Trophoblast cell (in vitro differentiated cells and primary cell): ENCODE data around the gene STRAP.
A peak's percentile ranks its signal among the peaks of the same experiment; 100 is the strongest.

Source experiments
- DNase-seq, 2 donors: peaks; one replicate each; pipeline ENCODE4 v3.0.0-alpha.2; 2016
- H2AFZ ChIP-seq: 2 replicates; pipeline ENCODE4 v1.6.1; 2013; ENCODE audit warnings: low read length, moderate library complexity, mild to moderate bottlenecking; ENCODE audit not compliant: insufficient read depth, poor library complexity
- H2AK5ac ChIP-seq: 2 replicates; pipeline ENCODE4 v1.6.1; 2013; ENCODE audit warnings: mild to moderate bottlenecking, low read length
- H2BK120ac ChIP-seq: 2 replicates; pipeline ENCODE4 v1.6.1; 2013; ENCODE audit warnings: low read length, mild to moderate bottlenecking, moderate library complexity; ENCODE audit not compliant: insufficient read depth, poor library complexity
- H2BK12ac ChIP-seq: 2 replicates; pipeline ENCODE4 v1.6.1; 2013; ENCODE audit warnings: mild to moderate bottlenecking, low read length, moderate library complexity
- H2BK5ac ChIP-seq: 2 replicates; pipeline ENCODE4 v1.6.1; 2013; ENCODE audit warnings: low read length, low read depth, moderate library complexity, mild to moderate bottlenecking; ENCODE audit not compliant: poor library complexity
- H3K14ac ChIP-seq: 2 replicates; pipeline ENCODE4 v1.6.1; 2013; ENCODE audit warnings: mild to moderate bottlenecking, low read length
- H3K18ac ChIP-seq: 2 replicates; pipeline ENCODE4 v1.6.1; 2013; ENCODE audit warnings: mild to moderate bottlenecking, low read length
- H3K23ac ChIP-seq: 2 replicates; pipeline ENCODE4 v1.6.1; 2013; ENCODE audit warnings: low read length
- H3K27ac ChIP-seq: 2 replicates; pipeline ENCODE4 v1.5.1; 2013; ENCODE audit warnings: low read depth, mild to moderate bottlenecking, inconsistent platforms, low read length, moderate library complexity
- H3K27me3 ChIP-seq: 2 replicates; pipeline ENCODE4 v1.6.1; 2013; ENCODE audit warnings: inconsistent platforms, mild to moderate bottlenecking, low read length, moderate library complexity; ENCODE audit not compliant: insufficient read depth
- H3K36me3 ChIP-seq, 2 experiments: 1 replicate in 1 of 2; 2 replicates in 1 of 2; pipeline ENCODE4 v1.6.1; 2013; ENCODE audit warnings: low read length in 2 of 2, mild to moderate bottlenecking in 2 of 2, moderate library complexity in 1 of 2; ENCODE audit not compliant: insufficient read depth in 2 of 2, control insufficient read depth in 1 of 2
- H3K4ac ChIP-seq: 2 replicates; pipeline ENCODE4 v1.6.1; 2013; ENCODE audit warnings: low read depth, mild to moderate bottlenecking, low read length, moderate library complexity
- H3K4me1 ChIP-seq, 2 experiments: 1 replicate in 1 of 2; 2 replicates in 1 of 2; pipeline ENCODE4 v1.6.1; 2013; ENCODE audit warnings: low read length in 2 of 2, mild to moderate bottlenecking in 2 of 2, moderate library complexity in 1 of 2; ENCODE audit not compliant: insufficient read depth in 2 of 2, control insufficient read depth in 1 of 2
- H3K4me2 ChIP-seq: 2 replicates; pipeline ENCODE4 v1.6.1; 2013; ENCODE audit warnings: inconsistent platforms, mild to moderate bottlenecking, low read length, moderate library complexity
- H3K4me3 ChIP-seq: 2 replicates; pipeline ENCODE4 v1.5.1; 2013; ENCODE audit warnings: mild to moderate bottlenecking, low read depth, low read length, inconsistent platforms
- H3K79me1 ChIP-seq: one replicate; pipeline ENCODE4 v1.6.1; 2013; ENCODE audit warnings: low read length
- H3K79me2 ChIP-seq: 2 replicates; pipeline ENCODE4 v1.6.1; 2013; ENCODE audit warnings: low read length, mild to moderate bottlenecking; ENCODE audit not compliant: control insufficient read depth, insufficient read depth, poor library complexity
- H3K9ac ChIP-seq: 2 replicates; pipeline ENCODE4 v1.6.1; 2013; ENCODE audit warnings: mild to moderate bottlenecking, low read length
- H3K9me3 ChIP-seq: 2 replicates; pipeline ENCODE4 v1.6.1; 2013; ENCODE audit warnings: low read depth, mild to moderate bottlenecking, control low read depth, inconsistent platforms, low read length; ENCODE audit not compliant: insufficient read depth
- H4K12ac ChIP-seq: 2 replicates; pipeline ENCODE4 v1.6.1; 2013; ENCODE audit warnings: low read depth, mild to moderate bottlenecking, low read length, moderate library complexity
- H4K8ac ChIP-seq: 2 replicates; pipeline ENCODE4 v1.6.1; 2013; ENCODE audit warnings: low read depth, mild to moderate bottlenecking, low read length, moderate library complexity
- H4K91ac ChIP-seq: one replicate; pipeline ENCODE4 v1.6.1; 2013; ENCODE audit warnings: low read depth, mild to moderate bottlenecking, low read length, moderate library complexity
- WGBS: extraction: QIAGEN DNeasy Blood & Tissue Kit; methylation state at CpG from one replicate; pipeline ENCODE4 v1.1.7; 2013; ENCODE audit warnings: missing lambda C conversion rate; ENCODE audit not compliant: insufficient read length, insufficient coverage; ENCODE audit errors: extremely low coverage; 5-methylcytosine and 5-hydroxymethylcytosine counted together

STRAP gene

GRCh38 chr12:15896867-15897266 lies 14.7 kb downstream of the STRAP start:
- H3K79me2 ChIP-seq: no peaks in the 10 kb centered on the region
- H3K79me1 ChIP-seq: no peaks in the 10 kb centered on the region
- H2AFZ ChIP-seq: no peak overlapping the region
- no peak overlapping the region for H3K18ac ChIP-seq
- H4K8ac ChIP-seq: no peak overlapping the region
- H3K9ac ChIP-seq: no peak overlapping the region
- no peak overlapping the region for H3K27ac ChIP-seq
- H3K4ac ChIP-seq: no peak overlapping the region
- DNase-seq: no peak
- no CpG with 5 or more reads among the region's 1 CpG for WGBS
- no peak overlapping the region for H2AK5ac ChIP-seq
- H3K36me3 ChIP-seq: peaks cover 18 to 23% of the 10 kb centered on the region in 2 experiments
- no peak overlapping the region for H4K91ac ChIP-seq
- H3K9me3 ChIP-seq: no peaks in the 10 kb centered on the region
- H3K4me2 ChIP-seq: no peak overlapping the region
- no peaks in the 10 kb centered on the region for H3K27me3 ChIP-seq
- no peak overlapping the region for H2BK120ac ChIP-seq
- no peak overlapping the region for H3K14ac ChIP-seq
- H2BK12ac ChIP-seq: no peak overlapping the region
- no peaks in the 10 kb centered on the region for H3K4me1 ChIP-seq
- no peak overlapping the region for H3K4me3 ChIP-seq
- H4K12ac ChIP-seq: no peak overlapping the region
- H3K23ac ChIP-seq: no peak overlapping the region
- no peak overlapping the region for H2BK5ac ChIP-seq

GRCh38 chr12:15897433-15897832 lies 15.2 kb downstream of the STRAP start:
- no peak overlapping the region for H3K23ac ChIP-seq
- no peak overlapping the region for H3K9ac ChIP-seq
- no peak overlapping the region for H3K18ac ChIP-seq
- H3K79me2 ChIP-seq: no peaks in the 10 kb centered on the region
- H4K91ac ChIP-seq: no peak overlapping the region
- H3K9me3 ChIP-seq: no peaks in the 10 kb centered on the region
- no peak overlapping the region for H4K12ac ChIP-seq
- no peak overlapping the region for H3K14ac ChIP-seq
- H3K4me3 ChIP-seq: no peak overlapping the region
- no peaks in the 10 kb centered on the region for H3K4me1 ChIP-seq
- H3K27ac ChIP-seq: no peak overlapping the region
- H4K8ac ChIP-seq: no peak overlapping the region
- H3K4me2 ChIP-seq: no peak overlapping the region
- no peak overlapping the region for H2BK12ac ChIP-seq
- no CpG with 5 or more reads among the region's 2 CpGs for WGBS
- no peaks in the 10 kb centered on the region for H3K79me1 ChIP-seq
- no peak overlapping the region for H2AK5ac ChIP-seq
- peaks cover 21 to 24% of the 10 kb centered on the region in 2 experiments for H3K36me3 ChIP-seq
- H2BK5ac ChIP-seq: no peak overlapping the region
- no peak overlapping the region for H2BK120ac ChIP-seq
- DNase-seq: no peak
- H3K27me3 ChIP-seq: no peaks in the 10 kb centered on the region
- no peak overlapping the region for H3K4ac ChIP-seq
- H2AFZ ChIP-seq: no peak overlapping the region

GRCh38 chr12:15899282-15899870 lies 17.2 kb downstream of the STRAP start:
- Histone ChIP-seq H3K23ac (no peak overlapping the region), H3K79me1 (no peaks in the 10 kb centered on the region), H3K36me3 (peaks cover 18 to 25% of the 10 kb centered on the region in 2 experiments), H2BK12ac (no peak overlapping the region), H3K4me2 (no peak overlapping the region), H4K12ac (no peak overlapping the region), H3K9me3 (no peaks in the 10 kb centered on the region), H3K27ac (no peak overlapping the region), H3K79me2 (no peaks in the 10 kb centered on the region), H2AFZ (no peak overlapping the region), H3K4ac (no peak overlapping the region), H3K27me3 (no peaks in the 10 kb centered on the region), H4K8ac (no peak overlapping the region), H3K9ac (no peak overlapping the region), H3K4me1 (no peaks in the 10 kb centered on the region), H2BK120ac (no peak overlapping the region), H2BK5ac (no peak overlapping the region), H4K91ac (no peak overlapping the region), H2AK5ac (no peak overlapping the region), H3K18ac (no peak overlapping the region), H3K14ac (no peak overlapping the region), H3K4me3 (no peak overlapping the region)
- DNase-seq: peak in 1 of 2 donors; percentile 60

- Histone ChIP-seq H3K79me1 (no peaks in the 10 kb centered on the region), H2AK5ac (no peak overlapping the region), H4K12ac (peak overlapping the region; percentile 18), H3K9ac (no peak overlapping the region), H3K4me2 (no peak overlapping the region), H3K27ac (no peak overlapping the region), H3K36me3 (peaks cover 13 to 22% of the 10 kb centered on the region in 2 experiments), H2BK120ac (no peak overlapping the region), H3K4me1 (no peaks in the 10 kb centered on the region), H2BK5ac (no peak overlapping the region), H3K27me3 (no peaks in the 10 kb centered on the region), H3K4me3 (no peak overlapping the region), H3K4ac (no peak overlapping the region), H3K18ac (no peak overlapping the region), H3K9me3 (no peaks in the 10 kb centered on the region), H2AFZ (no peak overlapping the region), H3K23ac (no peak overlapping the region), H2BK12ac (no peak overlapping the region), H3K79me2 (no peaks in the 10 kb centered on the region), H4K8ac (peak overlapping the region; percentile 54), H3K14ac (no peak overlapping the region), H4K91ac (no peak overlapping the region)
- DNase-seq: no peak
- no CpG with 5 or more reads among the region's 5 CpGs for whole genome bisulfite sequencing
Measured at GRCh38 chr12:15904378-15904920, 22.3 kb downstream of the STRAP start.
